ENCODE measurements around the gene OR10A4.

DNA sequence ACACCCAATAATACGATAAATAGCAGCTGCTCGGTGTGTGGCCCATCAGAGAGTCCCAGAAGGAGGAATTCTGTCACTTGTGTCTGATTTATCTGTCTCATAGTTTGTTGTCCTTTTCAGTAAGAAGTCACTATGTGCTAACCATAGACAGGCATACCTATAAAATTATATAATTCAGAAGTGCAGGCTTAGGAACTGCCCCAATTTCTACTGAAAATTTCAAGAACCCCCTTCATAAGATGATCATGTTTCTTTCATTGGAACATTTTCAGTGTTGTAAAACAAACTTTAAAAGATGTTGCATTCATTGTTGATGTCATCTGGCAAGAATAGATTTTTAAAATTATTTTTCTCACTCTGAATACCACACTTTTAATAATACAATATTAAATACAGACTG is 16.0 kb downstream of the OR10A4 start, which contains the start of gene OR2D2:
- TF ChIP-seq POLR2A (IDR thresholded peaks at IDR 0.05) (no peak), POLR2AphosphoS5 (IDR thresholded peaks at IDR 0.05) (no peak)
- TF ChIP-seq, protein P1, sequence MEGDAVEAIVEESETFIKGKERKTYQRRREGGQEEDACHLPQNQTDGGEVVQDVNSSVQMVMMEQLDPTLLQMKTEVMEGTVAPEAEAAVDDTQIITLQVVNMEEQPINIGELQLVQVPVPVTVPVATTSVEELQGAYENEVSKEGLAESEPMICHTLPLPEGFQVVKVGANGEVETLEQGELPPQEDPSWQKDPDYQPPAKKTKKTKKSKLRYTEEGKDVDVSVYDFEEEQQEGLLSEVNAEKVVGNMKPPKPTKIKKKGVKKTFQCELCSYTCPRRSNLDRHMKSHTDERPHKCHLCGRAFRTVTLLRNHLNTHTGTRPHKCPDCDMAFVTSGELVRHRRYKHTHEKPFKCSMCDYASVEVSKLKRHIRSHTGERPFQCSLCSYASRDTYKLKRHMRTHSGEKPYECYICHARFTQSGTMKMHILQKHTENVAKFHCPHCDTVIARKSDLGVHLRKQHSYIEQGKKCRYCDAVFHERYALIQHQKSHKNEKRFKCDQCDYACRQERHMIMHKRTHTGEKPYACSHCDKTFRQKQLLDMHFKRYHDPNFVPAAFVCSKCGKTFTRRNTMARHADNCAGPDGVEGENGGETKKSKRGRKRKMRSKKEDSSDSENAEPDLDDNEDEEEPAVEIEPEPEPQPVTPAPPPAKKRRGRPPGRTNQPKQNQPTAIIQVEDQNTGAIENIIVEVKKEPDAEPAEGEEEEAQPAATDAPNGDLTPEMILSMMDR (IDR thresholded peaks at IDR 0.05): no peak
